ENCODE data around the gene KCNH2. TPM values are rescaled to one million over a fixed set of nuclear protein-coding genes. Genes with fewer than 3 reads are reported as not detected.

Gene KCNH2
- total and polyA plus RNA-seq, 10 of the 15 experiments (the other 5 are each of a cell fraction or from before 2014, with no cell fraction given), result 0.04 to 0.24 (median 0.17) TPM; not detected in 6

DNA sequence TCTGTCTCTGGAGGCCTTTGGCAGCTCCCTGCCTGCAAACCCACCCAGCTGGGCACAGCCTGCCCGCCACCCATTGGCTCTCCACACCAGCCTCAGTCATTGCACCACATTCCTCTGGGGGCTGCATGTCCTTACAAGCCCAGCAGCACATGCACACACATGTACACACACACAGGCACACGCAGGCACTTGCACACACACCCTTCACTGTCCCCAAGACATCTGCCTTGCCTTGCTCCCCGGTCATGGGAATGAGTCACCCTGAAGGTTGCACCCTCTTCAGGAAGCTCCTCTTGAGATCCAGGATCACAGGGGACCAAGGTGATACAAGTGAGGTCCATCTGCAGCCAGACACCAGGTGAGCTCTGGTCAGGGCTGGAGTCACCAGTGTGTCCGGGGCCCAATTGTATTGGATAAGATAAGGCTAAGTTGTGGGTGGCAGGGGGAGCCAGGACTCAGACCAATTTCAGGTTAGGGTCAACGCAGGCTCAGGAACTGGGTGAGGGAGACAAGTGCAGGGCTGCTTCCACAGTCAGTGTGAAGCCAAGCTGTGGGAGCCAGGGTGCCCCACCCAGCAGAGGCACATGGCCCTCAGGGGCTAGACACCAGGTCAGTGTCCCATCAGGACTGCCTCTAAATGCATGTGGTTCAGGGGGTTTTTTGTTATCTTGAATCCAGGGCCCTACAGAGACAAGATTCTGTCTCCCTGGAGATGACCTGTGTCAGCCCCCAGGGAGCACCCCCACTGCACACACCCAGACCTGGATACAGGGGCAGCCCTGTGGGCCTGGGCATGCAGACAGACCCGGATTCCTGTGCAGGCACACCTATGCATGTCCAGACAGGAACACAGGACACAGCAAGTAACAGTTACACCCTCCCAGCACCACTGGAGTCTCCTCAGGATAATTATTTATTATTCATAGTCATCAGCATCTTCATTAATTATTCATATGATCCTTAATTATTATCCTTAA, 33.8 kb downstream of the KCNH2 start:
- Histone ChIP-seq H3K9me3 (replicated peaks; ENCODE audit: control insufficient read depth, insufficient read depth, low read length) (no peaks in the 10 kb centered on the region), H3K9ac (ENCODE audit: control insufficient read depth, insufficient read depth, low read length) (no peak overlapping the region), H2AFZ (ENCODE audit: control insufficient read depth, low read depth, low read length) (no peak overlapping the region), H3K79me2 (ENCODE audit: control insufficient read depth, insufficient read depth, low read length) (no peaks in the 10 kb centered on the region), H3K27ac (ENCODE audit: control insufficient read depth, insufficient read depth) (no peak overlapping the region), H3K27me3 (replicated peaks in 1 of 2; ENCODE audit: control insufficient read depth in 2 of 2, insufficient read depth in 2 of 2, low read length in 1 of 2) (peaks cover 0 to 2% of the 10 kb centered on the region in 2 experiments; a peak in 2 of 4 replicates), H3K36me3 (ENCODE audit: control insufficient read depth in 2 of 2, insufficient read depth in 2 of 2, low read length in 1 of 2) (no peaks in the 10 kb centered on the region), H3K4me3 (no peak overlapping the region), H3K4me1 (ENCODE audit: control insufficient read depth, insufficient read depth, low read length) (no peaks in the 10 kb centered on the region), H3K4me2 (ENCODE audit: control insufficient read depth, insufficient read depth) (no peak overlapping the region), H4K20me1 (ENCODE audit: control insufficient read depth, insufficient read depth) (no peaks in the 10 kb centered on the region)
- no peak for ATAC-seq
- in situ Hi-C loops (cut with MboI) (no loop called here), intact Hi-C loops (cut with micrococcal nuclease; ENCODE audit: unreplicated experiment) (no loop called here)
- no peak for DNase-seq (ENCODE audit: low read depth, low spot score)
- no TSS peak for BruUV-seq (replicated peaks)
- POLR2A ChIA-PET, result no interaction called here
- CTCF ChIA-PET, result interaction anchor here (0.5 kb wide), 1 partner anchor 54 kb away, joined by 5 read pairs; no protein-coding TSS in a partner anchor
- TF ChIP-seq SMAD1 (IDR thresholded peaks at IDR 0.05; ENCODE audit: low read depth, partially characterized antibody) (no peak), SUPT20H (IDR thresholded peaks at IDR 0.05; ENCODE audit: borderline replicate concordance, control insufficient read depth, low read depth, low read length) (no peak), FOS (IDR thresholded peaks at IDR 0.05; ENCODE audit: borderline replicate concordance, extremely low read depth, insufficient read length) (no peak), HCFC1 (IDR thresholded peaks at IDR 0.05; ENCODE audit: low read length) (no peak), BMI1 (IDR thresholded peaks at IDR 0.05; ENCODE audit: borderline replicate concordance) (no peak), MXI1 (IDR thresholded peaks at IDR 0.05; ENCODE audit: low read depth, low read length) (no peak), JUNB (IDR thresholded peaks at IDR 0.05) (no peak), ASH2L (IDR thresholded peaks at IDR 0.05; ENCODE audit: borderline replicate concordance, low read depth) (no peak), HDGF (IDR thresholded peaks at IDR 0.05) (no peak), STAT1 (conservative IDR thresholded peaks at IDR 0.05) (no peak), BRCA1 (IDR thresholded peaks at IDR 0.05; ENCODE audit: low read depth, low read length) (no peak), RBBP5 (conservative IDR thresholded peaks at IDR 0.05) (no peak), PAX5 (IDR thresholded peaks at IDR 0.05; ENCODE audit: borderline replicate concordance, low read depth, low read length) (no peak), EED (IDR thresholded peaks at IDR 0.05; ENCODE audit: low read depth) (no peak), GATAD2B (conservative IDR thresholded peaks at IDR 0.05; ENCODE audit: low read depth) (no peak), SMC3 (IDR thresholded peaks at IDR 0.05; ENCODE audit: borderline replicate concordance, low read length) (no peak), SPI1 (IDR thresholded peaks at IDR 0.05; ENCODE audit: borderline replicate concordance, insufficient read depth, low read depth, low read length) (no peak), SREBF2 (IDR thresholded peaks at IDR 0.05; ENCODE audit: low read length) (no peak)
- TF ChIP-seq, protein P1, sequence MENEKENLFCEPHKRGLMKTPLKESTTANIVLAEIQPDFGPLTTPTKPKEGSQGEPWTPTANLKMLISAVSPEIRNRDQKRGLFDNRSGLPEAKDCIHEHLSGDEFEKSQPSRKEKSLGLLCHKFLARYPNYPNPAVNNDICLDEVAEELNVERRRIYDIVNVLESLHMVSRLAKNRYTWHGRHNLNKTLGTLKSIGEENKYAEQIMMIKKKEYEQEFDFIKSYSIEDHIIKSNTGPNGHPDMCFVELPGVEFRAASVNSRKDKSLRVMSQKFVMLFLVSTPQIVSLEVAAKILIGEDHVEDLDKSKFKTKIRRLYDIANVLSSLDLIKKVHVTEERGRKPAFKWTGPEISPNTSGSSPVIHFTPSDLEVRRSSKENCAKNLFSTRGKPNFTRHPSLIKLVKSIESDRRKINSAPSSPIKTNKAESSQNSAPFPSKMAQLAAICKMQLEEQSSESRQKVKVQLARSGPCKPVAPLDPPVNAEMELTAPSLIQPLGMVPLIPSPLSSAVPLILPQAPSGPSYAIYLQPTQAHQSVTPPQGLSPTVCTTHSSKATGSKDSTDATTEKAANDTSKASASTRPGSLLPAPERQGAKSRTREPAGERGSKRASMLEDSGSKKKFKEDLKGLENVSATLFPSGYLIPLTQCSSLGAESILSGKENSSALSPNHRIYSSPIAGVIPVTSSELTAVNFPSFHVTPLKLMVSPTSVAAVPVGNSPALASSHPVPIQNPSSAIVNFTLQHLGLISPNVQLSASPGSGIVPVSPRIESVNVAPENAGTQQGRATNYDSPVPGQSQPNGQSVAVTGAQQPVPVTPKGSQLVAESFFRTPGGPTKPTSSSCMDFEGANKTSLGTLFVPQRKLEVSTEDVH (IDR thresholded peaks at IDR 0.05; ENCODE audit: low read depth, partially characterized antibody), result no peak
- TF ChIP-seq, protein P2, sequence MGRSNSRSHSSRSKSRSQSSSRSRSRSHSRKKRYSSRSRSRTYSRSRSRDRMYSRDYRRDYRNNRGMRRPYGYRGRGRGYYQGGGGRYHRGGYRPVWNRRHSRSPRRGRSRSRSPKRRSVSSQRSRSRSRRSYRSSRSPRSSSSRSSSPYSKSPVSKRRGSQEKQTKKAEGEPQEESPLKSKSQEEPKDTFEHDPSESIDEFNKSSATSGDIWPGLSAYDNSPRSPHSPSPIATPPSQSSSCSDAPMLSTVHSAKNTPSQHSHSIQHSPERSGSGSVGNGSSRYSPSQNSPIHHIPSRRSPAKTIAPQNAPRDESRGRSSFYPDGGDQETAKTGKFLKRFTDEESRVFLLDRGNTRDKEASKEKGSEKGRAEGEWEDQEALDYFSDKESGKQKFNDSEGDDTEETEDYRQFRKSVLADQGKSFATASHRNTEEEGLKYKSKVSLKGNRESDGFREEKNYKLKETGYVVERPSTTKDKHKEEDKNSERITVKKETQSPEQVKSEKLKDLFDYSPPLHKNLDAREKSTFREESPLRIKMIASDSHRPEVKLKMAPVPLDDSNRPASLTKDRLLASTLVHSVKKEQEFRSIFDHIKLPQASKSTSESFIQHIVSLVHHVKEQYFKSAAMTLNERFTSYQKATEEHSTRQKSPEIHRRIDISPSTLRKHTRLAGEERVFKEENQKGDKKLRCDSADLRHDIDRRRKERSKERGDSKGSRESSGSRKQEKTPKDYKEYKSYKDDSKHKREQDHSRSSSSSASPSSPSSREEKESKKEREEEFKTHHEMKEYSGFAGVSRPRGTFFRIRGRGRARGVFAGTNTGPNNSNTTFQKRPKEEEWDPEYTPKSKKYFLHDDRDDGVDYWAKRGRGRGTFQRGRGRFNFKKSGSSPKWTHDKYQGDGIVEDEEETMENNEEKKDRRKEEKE (IDR thresholded peaks at IDR 0.05), result no peak
- SMC1A ChIA-PET (ENCODE audit: uncharacterized antibody, unreplicated experiment), result no interaction called here
- RAD21 ChIA-PET (ENCODE audit: unreplicated experiment), result no interaction called here
- 17% methylated on average over 6 of the region's 6 CpGs for WGBS (ENCODE audit: insufficient coverage, insufficient replicate concordance, low lambda C conversion rate, missing lambda C conversion rate)
- no peak for FAIRE-seq
